HG03097 (cell line): ENCODE data around the gene TSPAN12.
"Not testable (repeated sequence)": the region's sequence is repeated elsewhere in the genome, so short reads cannot be mapped to it uniquely, and the experiment has no call there.

Source experiments
- ATAC-seq: cut with Tn5 transposase; IDR thresholded peaks from one replicate; pipeline ENCODE4 v1.9.1; 2021; ENCODE audit not compliant: unreplicated experiment, low FRiP score

Gene TSPAN12

DNA sequence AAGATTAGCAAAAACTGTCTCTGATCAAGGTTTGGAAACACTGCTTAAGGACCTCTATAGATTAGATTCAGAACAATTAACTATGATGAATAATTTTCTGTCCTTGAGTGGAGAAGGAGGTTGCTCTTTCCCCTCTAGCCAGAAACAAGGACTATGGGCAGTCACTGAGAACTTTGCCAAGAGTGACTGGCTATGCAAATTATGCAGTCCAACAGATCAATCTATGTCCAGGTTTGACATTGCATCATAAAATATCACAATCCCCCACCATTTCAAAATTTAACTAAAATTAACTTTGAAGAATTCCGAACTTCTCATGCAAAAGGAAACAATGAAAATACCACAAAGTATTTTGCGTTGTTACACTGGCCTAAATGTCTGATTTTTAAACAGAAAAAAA is 50.6 kb downstream of the TSPAN12 start:
- no peak for ATAC-seq

GRCh38 chr7:120806669-120807068 is 51.3 kb downstream of the TSPAN12 start:
- no peak for ATAC-seq

DNA sequence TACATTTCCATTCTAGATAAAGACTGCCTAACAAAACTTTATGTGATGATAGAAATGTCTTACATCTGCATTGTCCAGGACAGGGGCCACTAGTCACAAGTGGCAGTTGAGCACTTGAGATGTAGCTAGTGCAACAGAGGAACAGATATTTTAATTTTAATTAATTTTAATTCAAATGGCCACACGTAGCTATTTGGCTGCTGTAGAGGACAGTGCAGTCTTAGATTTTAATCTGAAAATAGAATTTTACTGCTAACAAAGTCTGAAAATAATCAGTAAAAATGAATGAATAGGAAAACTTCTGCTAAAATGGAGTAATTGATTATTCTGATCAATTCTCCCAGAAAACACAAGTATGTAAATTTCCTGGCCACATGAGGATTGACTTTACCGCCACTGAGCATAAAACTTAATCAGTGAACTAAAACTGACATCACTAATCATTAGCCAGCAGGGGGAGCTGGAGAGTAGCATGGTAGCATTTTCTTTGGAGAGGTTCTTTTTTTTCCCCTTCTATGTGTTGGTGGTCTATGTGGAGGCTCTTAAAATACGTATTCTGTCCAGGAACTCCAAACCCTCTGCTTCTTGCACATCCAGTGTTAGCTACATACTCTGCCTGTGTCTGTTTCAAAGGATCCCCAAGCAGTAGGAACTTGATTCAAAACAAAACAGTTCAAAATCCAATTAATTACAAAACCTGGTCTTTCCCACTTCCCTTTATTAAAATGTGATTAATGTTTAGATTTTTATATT is 52.1 kb downstream of the TSPAN12 start:
- peak; percentile 62 for ATAC-seq

DNA sequence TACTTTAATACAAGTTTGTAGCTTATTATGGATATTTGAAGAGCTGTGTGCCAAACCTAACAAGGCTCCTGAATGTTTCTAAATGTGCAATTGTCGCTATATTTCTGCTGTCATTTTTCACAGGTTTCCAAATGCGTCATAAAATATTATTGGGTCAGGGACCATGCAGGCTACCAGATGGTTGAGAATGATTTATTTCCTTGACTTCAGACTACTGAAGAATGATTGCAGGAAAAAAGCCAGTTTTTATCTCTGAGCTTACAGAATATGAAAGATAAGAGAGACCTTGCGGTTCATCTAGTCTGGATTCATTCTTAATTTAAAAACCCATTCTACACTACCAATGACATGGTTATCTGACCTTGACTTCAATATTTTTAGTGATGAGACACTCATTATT is 55.2 kb downstream of the TSPAN12 start:
- ATAC-seq = no peak

DNA sequence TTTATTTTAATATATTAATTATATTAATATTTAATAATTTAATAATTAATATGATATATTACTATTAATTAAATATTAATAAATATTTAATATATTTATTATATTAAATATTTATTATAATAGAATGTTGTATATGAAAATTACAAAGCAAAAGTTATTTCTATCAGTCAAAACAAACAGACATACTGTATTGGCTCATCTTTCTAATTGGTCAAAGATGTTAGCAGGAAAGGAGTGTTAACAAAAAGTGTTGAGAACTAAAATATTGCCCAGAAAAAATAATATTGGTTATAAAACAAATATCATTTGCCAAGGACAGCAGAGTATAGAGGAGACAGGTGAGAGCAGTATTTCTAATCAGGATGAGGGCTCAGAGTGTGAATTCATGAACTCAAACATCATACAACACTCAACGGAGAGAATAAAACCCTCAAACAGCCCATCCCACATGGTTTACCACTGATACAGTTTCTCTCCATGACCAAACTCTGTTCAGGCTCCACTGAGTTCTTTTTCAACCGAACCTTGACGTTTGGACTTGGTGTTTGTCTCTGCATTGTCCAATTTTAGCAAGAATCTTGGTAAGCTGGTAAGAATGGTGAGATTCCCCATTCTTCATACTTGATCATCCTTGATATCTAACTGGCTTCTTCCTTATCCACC is 58.0 kb downstream of the TSPAN12 start:
- ATAC-seq = no peak

DNA sequence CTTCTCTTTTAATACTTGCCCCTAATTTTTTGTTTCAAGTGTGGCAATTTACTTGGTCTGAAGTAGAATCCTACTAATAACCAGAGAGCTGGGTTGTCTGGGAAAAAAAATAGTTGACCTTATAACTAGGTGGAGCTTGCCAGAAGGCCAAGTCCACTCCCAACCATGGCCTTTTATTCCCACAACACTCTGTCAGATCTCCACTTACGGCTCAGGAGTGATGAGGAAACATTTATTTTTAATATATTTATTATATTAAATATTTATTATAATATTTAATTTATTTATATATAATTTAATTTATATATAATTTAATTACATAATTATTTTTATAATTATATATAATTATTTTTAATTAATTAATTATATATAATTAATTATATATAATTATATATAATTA is 58.8 kb downstream of the TSPAN12 start:
- ATAC-seq = no peak

DNA sequence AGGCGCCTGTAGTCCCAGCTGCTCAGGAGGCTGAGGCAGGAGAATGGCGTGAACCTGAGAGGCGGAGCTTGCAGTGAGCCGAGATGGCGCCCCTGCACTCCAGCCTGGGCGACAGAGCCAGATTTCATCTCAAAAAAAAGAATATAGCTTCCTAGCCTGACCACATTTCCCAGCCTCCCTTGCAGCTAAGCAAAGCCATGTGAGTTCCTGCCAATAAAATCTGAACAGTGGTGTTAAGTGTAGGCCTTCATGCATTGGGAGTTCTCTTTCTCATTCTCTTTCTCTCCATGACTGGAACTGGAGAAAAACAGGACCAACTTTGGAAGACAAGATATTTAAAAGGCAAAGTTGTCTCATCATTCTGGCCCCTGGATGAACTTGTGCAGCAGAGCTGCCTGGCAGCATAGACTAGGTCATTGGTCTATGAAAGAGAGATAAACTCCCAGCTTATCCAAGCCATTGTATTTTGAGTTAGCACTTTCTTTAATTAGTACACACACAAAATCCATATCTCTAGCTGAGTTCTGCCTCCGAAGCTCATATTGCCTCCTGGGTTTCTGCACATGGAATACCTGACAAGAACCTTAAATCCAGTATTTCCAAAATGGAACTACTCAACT is 60.8 kb downstream of the TSPAN12 start:
- ATAC-seq = no peak

- ATAC-seq = no peak
These were observed 63.7 kb downstream of the TSPAN12 start for GRCh38 chr7:120794106-120794729.

DNA sequence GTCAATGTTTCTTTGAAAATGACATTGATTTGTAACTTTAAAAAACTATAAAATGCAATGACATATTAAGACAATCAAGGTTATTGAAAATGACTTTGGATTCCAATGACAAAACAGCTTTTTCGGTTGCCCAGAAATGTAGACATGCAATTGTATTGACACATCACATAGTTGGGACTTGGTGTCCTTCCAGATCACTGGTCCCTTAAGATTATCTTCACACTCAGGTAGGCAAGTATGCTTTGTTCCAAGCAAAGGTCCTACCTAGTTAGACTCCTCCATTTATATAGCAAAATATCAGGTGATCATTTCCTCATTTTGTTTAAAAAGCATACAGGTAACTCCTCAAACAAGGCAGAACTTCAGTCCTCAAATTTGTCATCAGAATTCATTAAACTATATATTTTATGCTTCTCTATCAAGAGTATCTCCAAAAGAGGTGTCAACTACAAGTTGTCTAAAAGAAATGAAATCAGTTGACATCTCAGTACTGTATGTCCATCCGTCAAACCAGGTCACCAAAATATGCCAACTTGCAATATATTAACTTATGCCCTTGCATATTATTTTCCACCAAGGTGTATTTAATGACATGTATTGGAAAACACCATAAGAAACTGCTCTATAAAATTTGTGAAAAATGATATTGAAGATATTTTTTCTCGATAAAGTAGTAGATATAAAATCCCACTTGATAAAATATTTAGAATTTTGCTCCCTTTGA is 64.6 kb downstream of the TSPAN12 start:
- ATAC-seq = no peak

GRCh38 chr7:120792861-120793130 is 65.1 kb downstream of the TSPAN12 start:
- no peak for ATAC-seq

DNA sequence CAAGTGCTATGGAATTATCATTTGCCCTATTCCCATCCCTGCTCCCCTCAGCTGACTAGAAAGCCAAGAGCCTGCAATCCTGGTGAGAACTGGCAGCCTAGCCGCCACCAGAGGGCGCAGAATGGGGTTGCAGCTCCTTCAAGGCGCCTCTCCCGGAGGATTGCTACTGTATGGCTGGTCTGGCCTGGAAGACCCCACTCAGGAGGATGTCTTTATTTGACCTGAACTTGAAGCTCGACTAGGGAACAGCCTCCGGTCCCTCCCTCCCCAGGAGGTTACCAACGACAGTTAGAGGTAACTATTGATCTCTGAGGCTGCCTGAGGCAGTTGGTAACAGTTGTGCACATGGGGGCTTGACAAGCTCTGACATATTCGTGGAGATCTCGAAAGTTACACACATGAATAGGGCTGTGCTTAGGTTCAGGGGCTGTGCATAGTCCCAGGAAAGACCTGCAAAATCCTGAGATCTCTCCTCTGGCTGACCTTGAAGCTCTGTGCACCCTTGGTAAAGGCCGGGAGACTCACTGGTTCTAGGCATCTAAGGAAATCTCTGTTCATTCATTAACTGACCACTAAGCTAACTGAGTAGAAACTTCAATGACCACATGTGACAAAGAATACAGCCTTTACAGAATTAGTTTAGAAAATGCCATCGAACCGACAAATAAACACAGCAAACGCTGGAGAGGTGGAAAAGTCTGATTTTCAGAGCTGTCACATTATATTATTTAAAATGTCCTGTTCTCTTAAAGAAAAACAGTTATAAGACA is 65.7 kb downstream of the TSPAN12 start:
- peak; percentile 73 for ATAC-seq

DNA sequence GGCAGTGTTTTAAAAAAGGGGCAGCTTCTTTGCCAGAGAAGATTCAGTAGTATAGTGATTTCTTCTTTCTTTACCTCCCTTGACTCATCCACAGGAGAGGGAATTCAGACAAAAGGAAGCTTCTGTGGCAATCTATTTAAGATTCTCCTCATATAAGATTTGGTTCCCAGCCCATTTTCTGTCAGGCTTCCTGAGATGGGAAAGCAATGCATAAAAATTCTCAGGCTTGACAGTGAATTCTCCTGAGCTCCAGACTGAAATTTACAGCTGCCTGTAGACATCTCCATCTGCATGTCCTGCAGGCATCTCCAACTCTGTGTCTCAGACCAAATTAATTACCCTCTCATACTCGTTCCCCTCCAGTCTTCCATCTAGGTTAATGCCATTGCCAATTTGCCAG is 72.8 kb downstream of the TSPAN12 start:
- no peak for ATAC-seq

DNA sequence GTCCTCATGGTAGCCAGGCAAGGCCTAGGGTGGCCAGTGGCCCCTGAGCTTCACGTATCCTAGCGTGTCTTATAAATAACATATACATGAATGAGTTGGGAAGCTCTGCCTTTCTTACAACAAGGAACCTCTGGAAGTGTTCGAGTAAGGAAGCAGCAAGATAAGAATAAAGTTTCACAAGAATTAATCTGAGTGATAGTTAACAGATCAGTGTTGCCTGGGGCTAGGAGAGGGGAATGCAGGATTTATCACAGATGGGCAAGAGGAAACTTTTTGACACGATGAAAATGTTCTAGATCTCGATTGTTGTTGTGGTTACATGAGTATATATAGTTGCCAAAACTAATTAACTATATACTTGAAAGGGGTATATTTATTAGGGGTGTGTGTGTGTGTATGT is 74.2 kb downstream of the TSPAN12 start:
- no peak for ATAC-seq

- no peak for ATAC-seq
These were observed 74.7 kb downstream of the TSPAN12 start for GRCh38 chr7:120783273-120783672.

DNA sequence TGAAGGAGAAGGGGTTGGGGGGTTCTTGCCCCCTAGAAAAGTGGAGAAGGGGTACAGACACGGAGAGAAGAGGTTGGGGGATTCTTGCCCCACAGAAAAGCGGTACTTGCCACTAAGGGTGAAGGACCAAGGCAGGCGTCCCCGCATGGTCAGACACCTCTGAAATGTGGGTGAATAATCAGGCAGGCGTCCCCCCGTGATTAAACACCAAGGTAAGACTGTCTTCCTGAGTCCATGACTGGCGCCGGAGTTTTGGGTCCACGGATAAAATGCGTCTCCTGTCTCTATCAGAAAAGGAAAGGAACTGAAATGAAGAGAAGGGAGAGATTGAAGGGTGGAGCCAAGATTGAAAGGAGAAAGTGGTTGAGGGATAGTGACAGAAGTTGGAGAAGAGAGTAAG is 76.0 kb downstream of the TSPAN12 start:
- ATAC-seq = not testable (repeated sequence)

GRCh38 chr7:120780938-120781337 is 77.0 kb downstream of the TSPAN12 start:
- no peak for ATAC-seq

DNA sequence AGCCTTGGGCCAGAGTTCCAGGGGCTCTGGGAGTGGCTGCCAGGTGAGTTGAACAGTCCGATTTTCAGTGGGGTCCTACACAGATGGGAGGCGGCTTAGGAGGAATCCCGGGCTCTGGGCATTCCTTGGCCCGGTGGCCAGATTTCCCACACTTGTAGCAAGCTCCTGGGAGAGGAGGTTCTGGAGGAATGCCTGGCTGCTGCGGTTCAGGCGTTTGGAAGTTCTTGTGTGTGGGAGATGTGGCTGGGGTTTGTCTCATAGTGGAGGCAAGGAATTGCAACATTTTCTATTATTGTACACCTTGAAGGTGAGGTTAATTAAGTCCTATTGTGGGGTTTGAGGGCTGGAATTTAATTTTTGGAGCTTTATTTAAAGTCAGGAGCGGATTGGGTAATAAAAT is 77.5 kb downstream of the TSPAN12 start:
- not testable (repeated sequence) for ATAC-seq

DNA sequence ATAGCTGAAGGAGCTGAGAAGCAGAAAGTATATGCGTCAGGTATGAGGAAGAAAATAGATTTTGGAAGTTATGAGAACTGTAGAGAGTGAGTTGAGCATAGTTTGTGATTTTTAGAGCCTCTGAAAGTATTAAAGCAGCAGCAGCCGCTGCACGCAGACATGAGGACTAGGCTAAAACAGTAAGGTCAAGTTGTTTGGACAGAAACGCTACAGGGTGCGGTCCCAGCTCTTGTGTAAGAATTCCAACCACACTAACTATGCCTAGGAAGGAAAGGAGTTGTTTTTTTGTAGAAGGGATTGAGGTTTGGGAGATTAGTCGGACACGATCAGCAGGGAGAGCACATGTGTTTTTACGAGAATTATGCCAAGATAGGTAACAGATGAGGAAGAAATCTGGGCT is 78.9 kb downstream of the TSPAN12 start:
- ATAC-seq = not testable (repeated sequence)

- no peak for ATAC-seq
These were observed 82.2 kb downstream of the TSPAN12 start for GRCh38 chr7:120775755-120776154.

DNA sequence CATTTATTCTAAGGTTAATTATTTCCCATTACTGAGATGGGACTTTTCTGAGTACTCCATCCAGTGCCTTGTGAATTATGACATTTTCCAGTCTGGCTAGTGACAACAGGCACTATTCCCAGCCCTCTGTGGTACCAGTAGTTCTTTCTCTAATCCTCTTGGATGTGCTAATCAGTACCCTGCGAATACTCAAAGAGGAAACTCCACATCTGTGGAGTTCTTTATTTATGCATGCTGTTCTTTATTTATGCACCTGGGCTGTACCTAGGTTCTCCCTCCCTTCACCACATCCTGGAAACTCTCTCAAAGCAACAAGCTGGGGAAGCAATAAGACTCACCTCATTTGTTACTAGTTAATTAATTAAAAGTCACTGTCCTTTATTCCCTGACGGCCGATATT is 83.5 kb downstream of the TSPAN12 start:
- ATAC-seq = no peak
